ENCODE results near the gene NDST4. TPM values are rescaled to one million over a fixed set of nuclear protein-coding genes. Genes with fewer than 3 reads are reported as not detected.

Gene NDST4
- polyA plus RNA-seq, 2 of the 4 experiments (the other 2 are of a cell fraction): 0.04 TPM; not detected in 1

- FAIRE-seq (no peak), ATAC-seq (no peak), DNase-seq (ENCODE audit: low read depth in 1 of 2, low spot score in 1 of 2) (no peak)
- WGBS (ENCODE audit: missing lambda C conversion rate): 31% methylated on average over 3 of the region's 3 CpGs
- TF ChIP-seq CEBPB (IDR thresholded peaks at IDR 0.05): no peak
- TF ChIP-seq, protein P1, sequence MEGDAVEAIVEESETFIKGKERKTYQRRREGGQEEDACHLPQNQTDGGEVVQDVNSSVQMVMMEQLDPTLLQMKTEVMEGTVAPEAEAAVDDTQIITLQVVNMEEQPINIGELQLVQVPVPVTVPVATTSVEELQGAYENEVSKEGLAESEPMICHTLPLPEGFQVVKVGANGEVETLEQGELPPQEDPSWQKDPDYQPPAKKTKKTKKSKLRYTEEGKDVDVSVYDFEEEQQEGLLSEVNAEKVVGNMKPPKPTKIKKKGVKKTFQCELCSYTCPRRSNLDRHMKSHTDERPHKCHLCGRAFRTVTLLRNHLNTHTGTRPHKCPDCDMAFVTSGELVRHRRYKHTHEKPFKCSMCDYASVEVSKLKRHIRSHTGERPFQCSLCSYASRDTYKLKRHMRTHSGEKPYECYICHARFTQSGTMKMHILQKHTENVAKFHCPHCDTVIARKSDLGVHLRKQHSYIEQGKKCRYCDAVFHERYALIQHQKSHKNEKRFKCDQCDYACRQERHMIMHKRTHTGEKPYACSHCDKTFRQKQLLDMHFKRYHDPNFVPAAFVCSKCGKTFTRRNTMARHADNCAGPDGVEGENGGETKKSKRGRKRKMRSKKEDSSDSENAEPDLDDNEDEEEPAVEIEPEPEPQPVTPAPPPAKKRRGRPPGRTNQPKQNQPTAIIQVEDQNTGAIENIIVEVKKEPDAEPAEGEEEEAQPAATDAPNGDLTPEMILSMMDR (IDR thresholded peaks at IDR 0.05): no peak
- no peak for TF ChIP-seq CBX2 (IDR thresholded peaks at IDR 0.05; ENCODE audit: borderline replicate concordance, low read depth)
- TF ChIP-seq BHLHE40 (IDR thresholded peaks at IDR 0.05; ENCODE audit: low read depth, low read length): no peak
- TF ChIP-seq TFCP2L1 (CRISPR knock-in tag; IDR thresholded peaks at IDR 0.05): no peak
- no peak for TF ChIP-seq SREBF2 (IDR thresholded peaks at IDR 0.05)
- TF ChIP-seq, protein P2, sequence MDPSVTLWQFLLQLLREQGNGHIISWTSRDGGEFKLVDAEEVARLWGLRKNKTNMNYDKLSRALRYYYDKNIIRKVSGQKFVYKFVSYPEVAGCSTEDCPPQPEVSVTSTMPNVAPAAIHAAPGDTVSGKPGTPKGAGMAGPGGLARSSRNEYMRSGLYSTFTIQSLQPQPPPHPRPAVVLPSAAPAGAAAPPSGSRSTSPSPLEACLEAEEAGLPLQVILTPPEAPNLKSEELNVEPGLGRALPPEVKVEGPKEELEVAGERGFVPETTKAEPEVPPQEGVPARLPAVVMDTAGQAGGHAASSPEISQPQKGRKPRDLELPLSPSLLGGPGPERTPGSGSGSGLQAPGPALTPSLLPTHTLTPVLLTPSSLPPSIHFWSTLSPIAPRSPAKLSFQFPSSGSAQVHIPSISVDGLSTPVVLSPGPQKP (IDR thresholded peaks at IDR 0.05; ENCODE audit: low read depth, low read length): no peak
- no peak for TF ChIP-seq RNF2 (IDR thresholded peaks at IDR 0.05; ENCODE audit: borderline replicate concordance, low read depth)
- TF ChIP-seq HES2 (IDR thresholded peaks at IDR 0.05): no peak
- TF ChIP-seq CHD2 (IDR thresholded peaks at IDR 0.05; ENCODE audit: low read length, partially characterized antibody): no peak
- no peak for TF ChIP-seq ZC3H11A (IDR thresholded peaks at IDR 0.05)
- no peak for TF ChIP-seq GATA3 (IDR thresholded peaks at IDR 0.05; ENCODE audit: borderline replicate concordance)
- Histone ChIP-seq H3K4me3 (no peak overlapping the region), H3K9me3 (no peaks in the 10 kb centered on the region), H3K4me2 (no peak overlapping the region), H3K4me1 (no peaks in the 10 kb centered on the region), H3K27ac (no peak overlapping the region)
- ChIA-PET CTCF (no interaction called here), POLR2A (no interaction called here)
These were observed 190.9 kb downstream of the NDST4 start for GRCh38 chr4:114922592-114922933.

DNA sequence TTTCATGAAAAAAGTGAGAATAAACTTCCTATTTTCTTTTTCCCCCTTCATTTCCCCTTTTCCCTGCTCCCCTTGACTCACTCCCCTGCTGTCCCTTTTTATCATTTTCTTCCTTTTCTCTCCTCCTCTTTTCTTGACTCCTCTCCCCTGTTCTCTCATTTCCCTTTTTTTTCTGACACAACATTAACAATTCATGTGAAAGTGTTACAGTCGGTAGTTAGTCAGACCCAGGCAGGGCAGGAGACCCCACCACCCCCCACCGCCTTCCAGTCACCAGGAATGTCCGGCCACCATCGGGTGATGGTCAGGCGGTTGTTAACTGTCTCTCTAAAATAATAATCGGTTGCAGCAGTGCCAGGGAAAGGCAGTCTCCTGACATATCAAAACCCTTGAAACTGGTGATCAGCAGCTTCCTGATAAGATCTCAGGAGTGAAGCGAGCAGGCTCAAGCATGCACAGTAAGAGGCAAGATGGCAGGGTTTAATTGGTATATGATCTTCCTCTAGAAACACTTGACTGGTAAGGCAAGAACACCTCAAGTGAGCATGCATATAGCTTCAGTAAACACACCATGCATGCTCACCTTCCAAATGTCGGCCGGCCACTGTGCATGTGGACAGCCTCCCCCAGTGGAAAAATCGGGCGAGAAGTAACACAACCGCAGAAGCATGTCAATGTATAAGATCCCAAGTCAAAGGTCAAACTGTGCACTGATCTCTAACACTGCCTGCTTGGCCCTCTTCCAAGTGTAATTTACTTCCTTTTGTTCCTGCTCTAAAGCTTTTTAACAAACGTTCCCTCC lies 191.4 kb downstream of the NDST4 start:
- DNase-seq (ENCODE audit: low read depth in 1 of 2, low spot score in 1 of 2) (no peak), FAIRE-seq (no peak), ATAC-seq (no peak)
- WGBS (ENCODE audit: missing lambda C conversion rate): 45% methylated on average over 9 of the region's 13 CpGs
- Histone ChIP-seq H3K27ac (no peak overlapping the region), H3K9me3 (no peaks in the 10 kb centered on the region), H3K4me1 (no peaks in the 10 kb centered on the region), H3K4me2 (no peak overlapping the region), H3K4me3 (no peak overlapping the region)
- POLR2A ChIA-PET: no interaction called here
- CTCF ChIA-PET: no interaction called here
- TF ChIP-seq RFX5 (IDR thresholded peaks at IDR 0.05) (no peak), CBX2 (IDR thresholded peaks at IDR 0.05; ENCODE audit: borderline replicate concordance, low read depth) (no peak), HOXB13 (CRISPR knock-in tag; IDR thresholded peaks at IDR 0.05; ENCODE audit: low read depth) (no peak), NR3C1 (IDR thresholded peaks at IDR 0.05) (no peak), HOXB5 (CRISPR knock-in tag; IDR thresholded peaks at IDR 0.05) (no peak), ZC3H11A (IDR thresholded peaks at IDR 0.05) (no peak), CHD4 (IDR thresholded peaks at IDR 0.05; ENCODE audit: borderline replicate concordance) (no peak), FOSB (CRISPR knock-in tag; IDR thresholded peaks at IDR 0.05) (no peak), CBX8 (IDR thresholded peaks at IDR 0.05) (no peak), KDM5A (IDR thresholded peaks at IDR 0.05) (no peak), FOSL2 (IDR thresholded peaks at IDR 0.05) (no peak), FOSL2 (CRISPR knock-in tag; IDR thresholded peaks at IDR 0.05) (no peak), ZFP36 (IDR thresholded peaks at IDR 0.05; ENCODE audit: borderline replicate concordance, partially characterized antibody) (no peak), NPAS2 (CRISPR knock-in tag; IDR thresholded peaks at IDR 0.05; ENCODE audit: borderline replicate concordance) (no peak), CEBPB (IDR thresholded peaks at IDR 0.05) (no peak), RARB (CRISPR knock-in tag; IDR thresholded peaks at IDR 0.05) (no peak), RCOR1 (IDR thresholded peaks at IDR 0.05; ENCODE audit: low read depth, low read length) (no peak), RAD21 (conservative IDR thresholded peaks at IDR 0.05 in 1 of 2, IDR thresholded peaks at IDR 0.05 in 1 of 2) (no peak)
- TF ChIP-seq, protein P3, sequence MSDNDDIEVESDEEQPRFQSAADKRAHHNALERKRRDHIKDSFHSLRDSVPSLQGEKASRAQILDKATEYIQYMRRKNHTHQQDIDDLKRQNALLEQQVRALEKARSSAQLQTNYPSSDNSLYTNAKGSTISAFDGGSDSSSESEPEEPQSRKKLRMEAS (IDR thresholded peaks at IDR 0.05): no peak
- TF ChIP-seq, protein P4, sequence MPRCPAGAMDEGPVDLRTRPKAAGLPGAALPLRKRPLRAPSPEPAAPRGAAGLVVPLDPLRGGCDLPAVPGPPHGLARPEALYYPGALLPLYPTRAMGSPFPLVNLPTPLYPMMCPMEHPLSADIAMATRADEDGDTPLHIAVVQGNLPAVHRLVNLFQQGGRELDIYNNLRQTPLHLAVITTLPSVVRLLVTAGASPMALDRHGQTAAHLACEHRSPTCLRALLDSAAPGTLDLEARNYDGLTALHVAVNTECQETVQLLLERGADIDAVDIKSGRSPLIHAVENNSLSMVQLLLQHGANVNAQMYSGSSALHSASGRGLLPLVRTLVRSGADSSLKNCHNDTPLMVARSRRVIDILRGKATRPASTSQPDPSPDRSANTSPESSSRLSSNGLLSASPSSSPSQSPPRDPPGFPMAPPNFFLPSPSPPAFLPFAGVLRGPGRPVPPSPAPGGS (IDR thresholded peaks at IDR 0.05): no peak
- TF ChIP-seq, protein P5, sequence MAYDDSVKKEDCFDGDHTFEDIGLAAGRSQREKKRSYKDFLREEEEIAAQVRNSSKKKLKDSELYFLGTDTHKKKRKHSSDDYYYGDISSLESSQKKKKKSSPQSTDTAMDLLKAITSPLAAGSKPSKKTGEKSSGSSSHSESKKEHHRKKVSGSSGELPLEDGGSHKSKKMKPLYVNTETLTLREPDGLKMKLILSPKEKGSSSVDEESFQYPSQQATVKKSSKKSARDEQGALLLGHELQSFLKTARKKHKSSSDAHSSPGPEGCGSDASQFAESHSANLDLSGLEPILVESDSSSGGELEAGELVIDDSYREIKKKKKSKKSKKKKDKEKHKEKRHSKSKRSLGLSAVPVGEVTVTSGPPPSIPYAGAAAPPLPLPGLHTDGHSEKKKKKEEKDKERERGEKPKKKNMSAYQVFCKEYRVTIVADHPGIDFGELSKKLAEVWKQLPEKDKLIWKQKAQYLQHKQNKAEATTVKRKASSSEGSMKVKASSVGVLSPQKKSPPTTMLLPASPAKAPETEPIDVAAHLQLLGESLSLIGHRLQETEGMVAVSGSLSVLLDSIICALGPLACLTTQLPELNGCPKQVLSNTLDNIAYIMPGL (CRISPR knock-in tag; IDR thresholded peaks at IDR 0.05; ENCODE audit: borderline replicate concordance): no peak
